Trophoblast cell (in vitro differentiated cells and primary cell): ENCODE data around the gene BLOC1S3.

Source experiments
- DNase-seq, 2 donors: peaks; one replicate each; pipeline ENCODE4 v3.0.0-alpha.2; 2016
- H2AFZ ChIP-seq: 2 replicates; pipeline ENCODE4 v1.6.1; 2013; ENCODE audit warnings: low read length, moderate library complexity, mild to moderate bottlenecking; ENCODE audit not compliant: insufficient read depth, poor library complexity
- H2AK5ac ChIP-seq: 2 replicates; pipeline ENCODE4 v1.6.1; 2013; ENCODE audit warnings: mild to moderate bottlenecking, low read length
- H2BK120ac ChIP-seq: 2 replicates; pipeline ENCODE4 v1.6.1; 2013; ENCODE audit warnings: low read length, mild to moderate bottlenecking, moderate library complexity; ENCODE audit not compliant: insufficient read depth, poor library complexity
- H2BK12ac ChIP-seq: 2 replicates; pipeline ENCODE4 v1.6.1; 2013; ENCODE audit warnings: mild to moderate bottlenecking, low read length, moderate library complexity
- H2BK5ac ChIP-seq: 2 replicates; pipeline ENCODE4 v1.6.1; 2013; ENCODE audit warnings: low read length, low read depth, moderate library complexity, mild to moderate bottlenecking; ENCODE audit not compliant: poor library complexity
- H3K14ac ChIP-seq: 2 replicates; pipeline ENCODE4 v1.6.1; 2013; ENCODE audit warnings: mild to moderate bottlenecking, low read length
- H3K18ac ChIP-seq: 2 replicates; pipeline ENCODE4 v1.6.1; 2013; ENCODE audit warnings: mild to moderate bottlenecking, low read length
- H3K23ac ChIP-seq: 2 replicates; pipeline ENCODE4 v1.6.1; 2013; ENCODE audit warnings: low read length
- H3K27ac ChIP-seq: 2 replicates; pipeline ENCODE4 v1.5.1; 2013; ENCODE audit warnings: low read depth, mild to moderate bottlenecking, inconsistent platforms, low read length, moderate library complexity
- H3K27me3 ChIP-seq: 2 replicates; pipeline ENCODE4 v1.6.1; 2013; ENCODE audit warnings: inconsistent platforms, mild to moderate bottlenecking, low read length, moderate library complexity; ENCODE audit not compliant: insufficient read depth
- H3K36me3 ChIP-seq, 2 experiments: 1 replicate in 1 of 2; 2 replicates in 1 of 2; pipeline ENCODE4 v1.6.1; 2013; ENCODE audit warnings: low read length in 2 of 2, mild to moderate bottlenecking in 2 of 2, moderate library complexity in 1 of 2; ENCODE audit not compliant: insufficient read depth in 2 of 2, control insufficient read depth in 1 of 2
- H3K4ac ChIP-seq: 2 replicates; pipeline ENCODE4 v1.6.1; 2013; ENCODE audit warnings: low read depth, mild to moderate bottlenecking, low read length, moderate library complexity
- H3K4me1 ChIP-seq, 2 experiments: 1 replicate in 1 of 2; 2 replicates in 1 of 2; pipeline ENCODE4 v1.6.1; 2013; ENCODE audit warnings: low read length in 2 of 2, mild to moderate bottlenecking in 2 of 2, moderate library complexity in 1 of 2; ENCODE audit not compliant: insufficient read depth in 2 of 2, control insufficient read depth in 1 of 2
- H3K4me2 ChIP-seq: 2 replicates; pipeline ENCODE4 v1.6.1; 2013; ENCODE audit warnings: inconsistent platforms, mild to moderate bottlenecking, low read length, moderate library complexity
- H3K4me3 ChIP-seq: 2 replicates; pipeline ENCODE4 v1.5.1; 2013; ENCODE audit warnings: mild to moderate bottlenecking, low read depth, low read length, inconsistent platforms
- H3K79me1 ChIP-seq: one replicate; pipeline ENCODE4 v1.6.1; 2013; ENCODE audit warnings: low read length
- H3K79me2 ChIP-seq: 2 replicates; pipeline ENCODE4 v1.6.1; 2013; ENCODE audit warnings: low read length, mild to moderate bottlenecking; ENCODE audit not compliant: control insufficient read depth, insufficient read depth, poor library complexity
- H3K9ac ChIP-seq: 2 replicates; pipeline ENCODE4 v1.6.1; 2013; ENCODE audit warnings: mild to moderate bottlenecking, low read length
- H3K9me3 ChIP-seq: 2 replicates; pipeline ENCODE4 v1.6.1; 2013; ENCODE audit warnings: low read depth, mild to moderate bottlenecking, control low read depth, inconsistent platforms, low read length; ENCODE audit not compliant: insufficient read depth
- H4K12ac ChIP-seq: 2 replicates; pipeline ENCODE4 v1.6.1; 2013; ENCODE audit warnings: low read depth, mild to moderate bottlenecking, low read length, moderate library complexity
- H4K8ac ChIP-seq: 2 replicates; pipeline ENCODE4 v1.6.1; 2013; ENCODE audit warnings: low read depth, mild to moderate bottlenecking, low read length, moderate library complexity
- H4K91ac ChIP-seq: one replicate; pipeline ENCODE4 v1.6.1; 2013; ENCODE audit warnings: low read depth, mild to moderate bottlenecking, low read length, moderate library complexity
- WGBS: extraction: QIAGEN DNeasy Blood & Tissue Kit; methylation state at CpG from one replicate; pipeline ENCODE4 v1.1.7; 2013; ENCODE audit warnings: missing lambda C conversion rate; ENCODE audit not compliant: insufficient read length, insufficient coverage; ENCODE audit errors: extremely low coverage; 5-methylcytosine and 5-hydroxymethylcytosine counted together

Gene BLOC1S3

DNA sequence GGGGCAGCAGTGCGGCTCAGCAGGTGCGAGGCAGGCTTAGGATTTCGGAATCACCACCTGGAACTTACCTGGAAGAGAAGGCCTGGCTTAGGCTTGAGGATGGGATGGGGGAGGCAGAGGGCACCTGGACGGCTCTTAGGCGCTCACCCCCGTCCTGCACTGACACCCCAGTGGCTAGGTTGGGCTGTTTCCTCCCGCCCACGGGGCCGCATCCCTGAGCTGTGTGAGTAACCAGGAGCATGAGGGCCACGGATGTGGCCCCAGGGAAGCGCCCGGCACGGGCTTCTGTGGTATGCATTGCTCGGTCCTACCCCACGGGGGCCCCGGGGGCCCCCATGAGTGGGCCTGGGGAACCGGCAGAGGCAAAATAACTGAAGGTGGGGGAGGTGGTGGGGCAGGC is 15.4 kb upstream of the BLOC1S3 start:
- Histone ChIP-seq H4K91ac (no peak overlapping the region), H4K12ac (no peak overlapping the region), H3K4me2 (no peak overlapping the region), H4K8ac (no peak overlapping the region), H3K23ac (no peak overlapping the region), H3K27me3 (no peaks in the 10 kb centered on the region), H2AFZ (no peak overlapping the region), H3K79me2 (no peaks in the 10 kb centered on the region), H3K9ac (no peak overlapping the region), H3K18ac (no peak overlapping the region), H3K36me3 (no peaks in the 10 kb centered on the region), H3K79me1 (no peaks in the 10 kb centered on the region), H3K4ac (no peak overlapping the region), H2BK5ac (no peak overlapping the region), H2BK12ac (no peak overlapping the region), H3K4me3 (no peak overlapping the region), H3K9me3 (no peaks in the 10 kb centered on the region), H3K14ac (no peak overlapping the region), H3K4me1 (peaks cover 17 to 18% of the 10 kb centered on the region in 2 experiments), H3K27ac (no peak overlapping the region), H2BK120ac (no peak overlapping the region), H2AK5ac (no peak overlapping the region)
- no peak for DNase-seq
- no CpG with 5 or more reads among the region's 17 CpGs for WGBS

- no peaks in the 10 kb centered on the region for H3K9me3 ChIP-seq
- H2BK120ac ChIP-seq: no peak overlapping the region
- no peak overlapping the region for H4K12ac ChIP-seq
- H3K18ac ChIP-seq: no peak overlapping the region
- DNase-seq: no peak
- WGBS: no CpG with 5 or more reads among the region's 15 CpGs
- no peaks in the 10 kb centered on the region for H3K27me3 ChIP-seq
- H3K27ac ChIP-seq: no peak overlapping the region
- no peak overlapping the region for H2BK5ac ChIP-seq
- no peak overlapping the region for H4K8ac ChIP-seq
- H3K9ac ChIP-seq: no peak overlapping the region
- no peak overlapping the region for H3K23ac ChIP-seq
- H3K79me1 ChIP-seq: no peaks in the 10 kb centered on the region
- no peak overlapping the region for H3K4ac ChIP-seq
- H3K4me1 ChIP-seq: peaks cover 17 to 18% of the 10 kb centered on the region in 2 experiments
- H2AK5ac ChIP-seq: no peak overlapping the region
- no peak overlapping the region for H3K4me3 ChIP-seq
- H2BK12ac ChIP-seq: no peak overlapping the region
- H3K14ac ChIP-seq: no peak overlapping the region
- no peaks in the 10 kb centered on the region for H3K36me3 ChIP-seq
- no peak overlapping the region for H2AFZ ChIP-seq
- H3K4me2 ChIP-seq: no peak overlapping the region
- no peak overlapping the region for H4K91ac ChIP-seq
- no peaks in the 10 kb centered on the region for H3K79me2 ChIP-seq
Measured at GRCh38 chr19:45163751-45164460, 14.7 kb upstream of the BLOC1S3 start.

DNA sequence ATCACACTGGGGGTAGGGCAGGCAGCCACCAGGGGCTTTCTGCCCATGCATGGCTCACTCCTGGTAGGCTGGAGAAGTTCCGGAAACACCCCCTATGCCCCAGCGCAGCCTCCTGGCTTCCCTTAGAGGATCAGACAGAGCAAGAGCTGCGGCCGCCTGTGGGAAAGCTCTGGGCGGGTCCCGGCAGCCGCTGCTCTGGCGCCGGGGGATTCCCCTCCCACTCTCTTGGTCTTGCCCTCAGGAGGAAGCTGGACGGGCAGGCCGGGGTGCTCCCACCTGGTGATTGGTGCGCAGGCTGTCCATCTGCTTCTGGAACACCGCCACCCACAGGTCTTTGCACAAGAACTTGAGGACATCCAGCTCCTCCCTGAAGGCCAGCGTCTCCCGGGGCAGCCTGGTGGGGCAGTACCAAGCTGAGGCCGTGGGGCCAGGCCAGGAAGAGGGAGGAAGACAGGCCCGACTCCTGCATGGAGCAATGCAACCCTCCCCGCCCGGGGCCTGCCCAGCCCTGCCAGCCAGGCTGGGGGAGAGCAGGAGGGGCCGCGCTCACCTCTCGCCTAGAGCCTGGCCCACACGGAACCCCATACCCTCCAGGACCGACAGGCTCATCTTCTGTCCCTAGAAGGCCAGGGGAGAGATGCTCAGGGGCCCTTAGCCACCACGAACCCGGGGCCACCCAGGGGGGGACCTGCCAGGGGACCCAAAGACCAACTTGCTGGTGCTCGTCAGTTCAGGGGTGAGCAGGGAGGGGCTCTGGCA is 13.8 kb upstream of the BLOC1S3 start:
- Histone ChIP-seq H3K4me1 (peaks cover 17 to 18% of the 10 kb centered on the region in 2 experiments), H2AFZ (no peak overlapping the region), H2BK120ac (no peak overlapping the region), H2BK5ac (no peak overlapping the region), H3K27me3 (no peaks in the 10 kb centered on the region), H2BK12ac (no peak overlapping the region), H4K12ac (no peak overlapping the region), H2AK5ac (no peak overlapping the region), H3K36me3 (no peaks in the 10 kb centered on the region), H3K79me1 (no peaks in the 10 kb centered on the region), H3K9ac (no peak overlapping the region), H3K14ac (no peak overlapping the region), H3K27ac (no peak overlapping the region), H3K9me3 (no peaks in the 10 kb centered on the region), H3K18ac (no peak overlapping the region), H3K79me2 (no peaks in the 10 kb centered on the region), H3K4me3 (no peak overlapping the region), H3K4me2 (peak overlapping the region; percentile 11), H3K23ac (no peak overlapping the region), H4K91ac (no peak overlapping the region), H4K8ac (no peak overlapping the region), H3K4ac (no peak overlapping the region)
- peak in 1 of 2 donors; percentile 28 for DNase-seq
- WGBS: no CpG with 5 or more reads among the region's 27 CpGs

- Histone ChIP-seq H2AK5ac (no peak overlapping the region), H3K9me3 (peaks cover 2% of the 10 kb centered on the region), H4K8ac (no peak overlapping the region), H3K18ac (no peak overlapping the region), H3K9ac (no peak overlapping the region), H2BK5ac (no peak overlapping the region), H3K79me2 (no peaks in the 10 kb centered on the region), H4K91ac (no peak overlapping the region), H3K79me1 (no peaks in the 10 kb centered on the region), H3K4me2 (no peak overlapping the region), H3K27me3 (no peaks in the 10 kb centered on the region), H3K4me1 (peaks cover 5 to 6% of the 10 kb centered on the region in 2 experiments), H2BK120ac (no peak overlapping the region), H3K36me3 (no peaks in the 10 kb centered on the region), H3K23ac (no peak overlapping the region), H4K12ac (no peak overlapping the region), H3K14ac (no peak overlapping the region), H2AFZ (no peak overlapping the region), H3K27ac (no peak overlapping the region), H3K4ac (no peak overlapping the region), H3K4me3 (no peak overlapping the region), H2BK12ac (no peak overlapping the region)
- WGBS: no CpG with 5 or more reads among the region's 14 CpGs
- DNase-seq: peak; percentile 87 to 90
Measured at GRCh38 chr19:45166723-45167252, 11.8 kb upstream of the BLOC1S3 start.
